Measurements from ENCODE around the gene ACAP2. TPM values are rescaled to one million over a fixed set of nuclear protein-coding genes. Genes with fewer than 3 reads are reported as not detected.
"Not testable (repeated sequence)": the region's sequence is repeated elsewhere in the genome, so short reads cannot be mapped to it uniquely, and the experiment has no call there.

The ACAP2 gene
- total RNA-seq, 1 donor from 2014 or later, result 49.7 TPM

DNA sequence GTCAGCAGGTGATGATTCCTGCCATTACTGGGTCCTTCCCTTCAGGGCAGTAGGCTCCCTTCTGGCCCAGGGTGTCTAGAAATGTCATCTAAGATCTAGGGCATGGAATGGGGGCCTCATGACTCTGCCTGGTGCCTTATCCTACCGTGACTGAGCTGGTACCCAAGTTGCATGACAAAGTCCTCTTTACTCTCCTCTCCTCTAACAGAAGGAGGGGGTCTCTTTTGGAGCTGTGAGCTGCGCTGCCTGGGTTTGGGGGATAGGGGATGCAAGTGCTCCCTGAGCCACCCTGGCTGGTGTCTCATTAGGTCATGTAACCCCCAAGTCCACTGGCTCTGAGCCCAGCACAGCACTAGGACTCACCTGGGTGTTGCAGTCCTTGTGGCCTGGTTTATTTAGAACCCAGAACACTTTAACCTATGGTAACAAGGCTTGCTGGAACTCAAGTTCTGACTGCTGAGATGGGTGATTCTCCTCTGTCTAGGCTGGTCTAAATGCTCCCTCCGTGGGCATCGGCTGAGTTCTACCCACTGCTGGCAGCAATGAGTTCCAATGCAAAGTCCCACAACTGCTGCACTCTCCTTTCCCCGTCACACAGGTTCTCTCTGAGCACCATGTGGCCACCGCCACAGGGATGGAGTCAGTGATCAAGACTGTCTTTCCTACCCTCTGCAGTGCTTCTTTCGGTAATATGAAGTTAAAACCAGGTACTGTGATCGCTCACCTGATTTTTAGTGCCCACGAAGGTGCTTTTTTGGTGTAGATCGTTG, 205.8 kb downstream of the ACAP2 start:
- TF ChIP-seq, protein P1, sequence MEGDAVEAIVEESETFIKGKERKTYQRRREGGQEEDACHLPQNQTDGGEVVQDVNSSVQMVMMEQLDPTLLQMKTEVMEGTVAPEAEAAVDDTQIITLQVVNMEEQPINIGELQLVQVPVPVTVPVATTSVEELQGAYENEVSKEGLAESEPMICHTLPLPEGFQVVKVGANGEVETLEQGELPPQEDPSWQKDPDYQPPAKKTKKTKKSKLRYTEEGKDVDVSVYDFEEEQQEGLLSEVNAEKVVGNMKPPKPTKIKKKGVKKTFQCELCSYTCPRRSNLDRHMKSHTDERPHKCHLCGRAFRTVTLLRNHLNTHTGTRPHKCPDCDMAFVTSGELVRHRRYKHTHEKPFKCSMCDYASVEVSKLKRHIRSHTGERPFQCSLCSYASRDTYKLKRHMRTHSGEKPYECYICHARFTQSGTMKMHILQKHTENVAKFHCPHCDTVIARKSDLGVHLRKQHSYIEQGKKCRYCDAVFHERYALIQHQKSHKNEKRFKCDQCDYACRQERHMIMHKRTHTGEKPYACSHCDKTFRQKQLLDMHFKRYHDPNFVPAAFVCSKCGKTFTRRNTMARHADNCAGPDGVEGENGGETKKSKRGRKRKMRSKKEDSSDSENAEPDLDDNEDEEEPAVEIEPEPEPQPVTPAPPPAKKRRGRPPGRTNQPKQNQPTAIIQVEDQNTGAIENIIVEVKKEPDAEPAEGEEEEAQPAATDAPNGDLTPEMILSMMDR (IDR thresholded peaks at IDR 0.05; ENCODE audit: unreplicated experiment), result no peak
- peaks cover 34% of the 10 kb centered on the region for H3K36me3 Mint-ChIP-seq
- no peak overlapping the region for H3K27ac Mint-ChIP-seq
- H3K4me1 Mint-ChIP-seq, result peaks cover 22% of the 10 kb centered on the region
- DNase-seq (ENCODE audit: low spot score in 2 of 2, unreplicated experiment in 2 of 2), result peak in 1 of 2 experiments; percentile 5
- no peak overlapping the region for H3K4me3 Mint-ChIP-seq
- H3K9me3 Mint-ChIP-seq, result peaks cover 36% of the 10 kb centered on the region
- H3K27me3 Mint-ChIP-seq (ENCODE audit: low read depth), result no peaks in the 10 kb centered on the region

DNA sequence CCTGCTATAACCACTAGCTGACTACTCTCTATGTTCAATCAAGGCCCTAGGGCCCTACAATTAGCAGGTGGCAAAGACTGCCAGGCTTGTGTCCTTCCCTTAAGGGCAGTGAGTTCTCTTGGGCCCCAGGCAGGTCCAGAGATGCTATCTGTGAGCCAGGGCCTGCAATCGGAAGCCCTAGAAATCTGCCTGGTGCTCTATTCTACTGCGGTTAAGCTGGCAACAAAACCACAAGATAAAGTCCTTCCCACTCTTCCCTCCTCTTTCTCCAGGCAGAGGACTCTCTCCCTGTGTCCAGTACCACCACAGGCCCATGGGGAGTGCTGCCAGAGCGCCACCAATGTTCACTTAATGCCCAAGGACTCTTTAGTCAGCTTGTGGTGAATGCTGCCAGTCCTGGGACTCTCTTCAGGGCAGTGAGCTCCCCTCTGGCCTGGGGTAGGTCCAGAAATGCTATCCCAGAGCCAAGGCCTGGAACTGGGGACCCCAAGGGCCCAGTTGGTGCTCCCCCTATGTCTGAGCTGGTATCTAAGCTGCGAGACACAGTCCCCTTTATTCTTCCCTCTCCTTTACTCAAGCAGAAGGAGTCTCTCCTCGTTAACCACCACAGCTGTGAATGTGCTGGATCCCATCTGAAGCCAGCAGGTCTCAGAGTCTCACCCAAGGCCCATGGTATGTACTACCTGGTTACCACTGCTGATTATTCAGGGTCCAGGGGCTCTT, 206.6 kb downstream of the ACAP2 start:
- TF ChIP-seq, protein P1 (IDR thresholded peaks at IDR 0.05; ENCODE audit: unreplicated experiment), result no peak
- no peak overlapping the region for H3K4me3 Mint-ChIP-seq
- H3K27me3 Mint-ChIP-seq (ENCODE audit: low read depth), result no peaks in the 10 kb centered on the region
- peak in 1 of 2 experiments; percentile 35 for DNase-seq (ENCODE audit: low spot score in 2 of 2, unreplicated experiment in 2 of 2)
- H3K27ac Mint-ChIP-seq, result no peak overlapping the region
- H3K9me3 Mint-ChIP-seq, result peaks cover 41% of the 10 kb centered on the region
- H3K36me3 Mint-ChIP-seq, result peaks cover 37% of the 10 kb centered on the region
- peaks cover 16% of the 10 kb centered on the region for H3K4me1 Mint-ChIP-seq

DNA sequence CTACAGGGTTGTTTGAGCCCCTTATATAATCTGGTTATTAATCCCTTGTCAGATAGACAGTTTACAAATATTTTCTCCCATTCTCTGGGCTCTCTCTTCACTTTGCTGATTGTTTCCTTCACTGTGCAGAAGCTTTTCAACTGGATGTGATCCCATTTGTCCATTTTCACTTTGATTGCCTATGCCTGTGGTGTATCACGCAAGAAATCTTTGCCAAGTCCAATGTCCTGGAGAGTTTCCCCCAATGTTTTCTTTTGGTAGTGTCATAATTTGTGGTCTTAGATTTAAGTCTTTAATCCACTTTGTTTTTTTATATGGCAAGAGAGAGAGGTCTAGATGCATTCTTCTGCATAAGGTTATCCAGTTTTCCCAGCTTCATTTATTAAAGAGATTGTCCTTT, 212.6 kb downstream of the ACAP2 start:
- H3K27me3 Mint-ChIP-seq (ENCODE audit: low read depth), result no peaks in the 10 kb centered on the region
- no peak overlapping the region for H3K4me3 Mint-ChIP-seq
- peaks cover 4% of the 10 kb centered on the region for H3K4me1 Mint-ChIP-seq
- TF ChIP-seq, protein P1 (IDR thresholded peaks at IDR 0.05; ENCODE audit: unreplicated experiment), result no peak
- peaks cover 46% of the 10 kb centered on the region for H3K9me3 Mint-ChIP-seq
- H3K36me3 Mint-ChIP-seq, result peaks cover 28% of the 10 kb centered on the region
- DNase-seq (ENCODE audit: low spot score in 2 of 2, unreplicated experiment in 2 of 2), result no peak
- H3K27ac Mint-ChIP-seq, result no peak overlapping the region

DNA sequence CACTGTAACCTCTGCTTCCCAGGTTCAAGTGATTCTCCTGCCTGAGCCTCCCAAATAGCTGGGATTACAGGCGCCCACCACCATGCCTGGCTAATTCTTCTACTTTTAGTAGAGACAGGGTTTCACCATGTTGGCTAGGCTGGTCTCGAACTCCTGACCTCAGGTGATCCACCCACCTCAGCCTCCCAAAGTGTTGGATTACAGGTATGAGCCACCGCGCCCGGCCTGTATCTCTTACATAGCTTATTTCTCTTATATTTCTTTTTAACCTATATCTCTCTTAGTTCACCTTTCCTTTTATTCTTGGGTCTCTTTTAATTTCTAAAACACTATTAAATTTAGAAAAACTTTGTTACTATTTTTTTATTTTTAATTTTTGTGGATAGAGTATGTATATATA, 213.9 kb downstream of the ACAP2 start:
- not testable (repeated sequence) for H3K4me1 Mint-ChIP-seq; H3K27me3 Mint-ChIP-seq (ENCODE audit: low read depth)

DNA sequence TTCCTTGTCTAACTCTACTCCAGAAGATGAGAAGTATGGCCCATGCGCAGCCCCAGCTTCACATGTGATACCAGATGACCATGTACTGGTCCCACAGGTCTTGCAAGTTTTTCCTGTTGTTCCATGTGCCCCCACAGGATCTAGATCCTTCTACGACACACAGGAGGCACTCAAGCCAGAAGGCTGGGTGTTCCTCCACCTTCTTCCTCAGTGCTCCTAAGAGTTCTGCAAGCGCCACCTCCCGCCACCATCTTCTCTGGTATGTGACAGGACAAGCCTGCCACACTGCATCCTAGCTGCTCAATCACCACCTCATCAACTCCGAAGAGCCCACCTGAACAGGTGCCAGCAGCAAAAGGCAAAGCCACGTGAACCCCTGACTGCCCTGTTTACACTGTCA, 214.9 kb downstream of the ACAP2 start:
- peak in 1 of 2 experiments; percentile 17 for DNase-seq (ENCODE audit: low spot score in 2 of 2, unreplicated experiment in 2 of 2)

More for the DNA sequence above, 213.9 kb downstream of the ACAP2 start:
- Mint-ChIP-seq H3K9me3 (peaks cover 37% of the 10 kb centered on the region), H3K36me3 (peaks cover 21% of the 10 kb centered on the region)
- not testable (repeated sequence) for H3K27ac Mint-ChIP-seq; DNase-seq (ENCODE audit: low spot score in 2 of 2, unreplicated experiment in 2 of 2); H3K4me3 Mint-ChIP-seq

More for the DNA sequence above, 214.9 kb downstream of the ACAP2 start:
- H3K36me3 Mint-ChIP-seq, result peaks cover 20% of the 10 kb centered on the region
- H3K4me3 Mint-ChIP-seq, result no peak overlapping the region
- H3K9me3 Mint-ChIP-seq, result peaks cover 29% of the 10 kb centered on the region
- peaks cover 7% of the 10 kb centered on the region for H3K4me1 Mint-ChIP-seq
- peak overlapping the region; percentile 1 for H3K27ac Mint-ChIP-seq
- no peaks in the 10 kb centered on the region for H3K27me3 Mint-ChIP-seq (ENCODE audit: low read depth)
- TF ChIP-seq, protein P1 (IDR thresholded peaks at IDR 0.05; ENCODE audit: unreplicated experiment), result no peak
